ENCODE data around the gene IQSEC1. TPM values are rescaled to one million over a fixed set of nuclear protein-coding genes. Genes with fewer than 3 reads are reported as not detected.

IQSEC1 gene
- total and polyA plus RNA-seq, 9 of the 15 experiments (the other 6 are each of a cell fraction or from before 2014, with no cell fraction given): 0.56 to 39.0 (median 6.8) TPM

- no peak for TF ChIP-seq EP300 (IDR thresholded peaks at IDR 0.05; ENCODE audit: low read length)
- no peak for TF ChIP-seq FOXA3 (CRISPR knock-in tag; conservative IDR thresholded peaks at IDR 0.05 in 1 of 2, IDR thresholded peaks at IDR 0.05 in 1 of 2)
- TF ChIP-seq FIP1L1 (IDR thresholded peaks at IDR 0.05; ENCODE audit: low read depth, low read length, poor library complexity, severe bottlenecking): peak; percentile 71
- TF ChIP-seq GABPB2 (CRISPR knock-in tag; conservative IDR thresholded peaks at IDR 0.05): no peak
- no peak for TF ChIP-seq TCFL5 (CRISPR knock-in tag; conservative IDR thresholded peaks at IDR 0.05)
- no peak for TF ChIP-seq HMG20B (CRISPR knock-in tag; IDR thresholded peaks at IDR 0.05)
- no peak for TF ChIP-seq ZBTB17 (CRISPR knock-in tag; IDR thresholded peaks at IDR 0.05)
- TF ChIP-seq, protein P1, sequence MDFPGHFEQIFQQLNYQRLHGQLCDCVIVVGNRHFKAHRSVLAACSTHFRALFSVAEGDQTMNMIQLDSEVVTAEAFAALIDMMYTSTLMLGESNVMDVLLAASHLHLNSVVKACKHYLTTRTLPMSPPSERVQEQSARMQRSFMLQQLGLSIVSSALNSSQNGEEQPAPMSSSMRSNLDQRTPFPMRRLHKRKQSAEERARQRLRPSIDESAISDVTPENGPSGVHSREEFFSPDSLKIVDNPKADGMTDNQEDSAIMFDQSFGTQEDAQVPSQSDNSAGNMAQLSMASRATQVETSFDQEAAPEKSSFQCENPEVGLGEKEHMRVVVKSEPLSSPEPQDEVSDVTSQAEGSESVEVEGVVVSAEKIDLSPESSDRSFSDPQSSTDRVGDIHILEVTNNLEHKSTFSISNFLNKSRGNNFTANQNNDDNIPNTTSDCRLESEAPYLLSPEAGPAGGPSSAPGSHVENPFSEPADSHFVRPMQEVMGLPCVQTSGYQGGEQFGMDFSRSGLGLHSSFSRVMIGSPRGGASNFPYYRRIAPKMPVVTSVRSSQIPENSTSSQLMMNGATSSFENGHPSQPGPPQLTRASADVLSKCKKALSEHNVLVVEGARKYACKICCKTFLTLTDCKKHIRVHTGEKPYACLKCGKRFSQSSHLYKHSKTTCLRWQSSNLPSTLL (IDR thresholded peaks at IDR 0.05): no peak
- TF ChIP-seq MTA1 (IDR thresholded peaks at IDR 0.05; ENCODE audit: borderline replicate concordance): no peak
- TF ChIP-seq, protein P2, sequence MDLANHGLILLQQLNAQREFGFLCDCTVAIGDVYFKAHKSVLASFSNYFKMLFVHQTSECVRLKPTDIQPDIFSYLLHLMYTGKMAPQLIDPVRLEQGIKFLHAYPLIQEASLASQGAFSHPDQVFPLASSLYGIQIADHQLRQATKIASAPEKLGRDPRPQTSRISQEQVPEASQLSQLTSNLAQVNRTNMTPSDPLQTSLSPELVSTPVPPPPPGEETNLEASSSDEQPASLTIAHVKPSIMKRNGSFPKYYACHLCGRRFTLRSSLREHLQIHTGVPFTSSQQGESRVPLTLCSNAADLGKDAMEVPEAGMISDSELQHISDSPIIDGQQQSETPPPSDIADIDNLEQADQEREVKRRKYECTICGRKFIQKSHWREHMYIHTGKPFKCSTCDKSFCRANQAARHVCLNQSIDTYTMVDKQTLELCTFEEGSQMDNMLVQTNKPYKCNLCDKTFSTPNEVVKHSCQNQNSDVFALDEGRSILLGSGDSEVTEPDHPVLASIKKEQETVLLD (IDR thresholded peaks at IDR 0.05): peak; percentile 21; the same call in 1 of the 2 replicates
- no peak for TF ChIP-seq CLOCK (CRISPR knock-in tag; IDR thresholded peaks at IDR 0.05; ENCODE audit: borderline replicate concordance)
- TF ChIP-seq ZBED1 (IDR thresholded peaks at IDR 0.05): no peak
- no peak for TF ChIP-seq E2F3 (CRISPR knock-in tag; IDR thresholded peaks at IDR 0.05)
- no peak for TF ChIP-seq KLF13 (tag; IDR thresholded peaks at IDR 0.05; ENCODE audit: borderline replicate concordance, low read depth)
- TF ChIP-seq YY1 (IDR thresholded peaks at IDR 0.05; ENCODE audit: borderline replicate concordance in 1 of 3, control insufficient read depth in 1 of 3, extremely low read depth in 1 of 3, insufficient read depth in 3 of 3, insufficient read length in 1 of 3, insufficient replicate concordance in 2 of 3, low read depth in 1 of 3, low read length in 2 of 3): peak in 1 of 3 experiments; percentile 23
- TF ChIP-seq CHAMP1 (IDR thresholded peaks at IDR 0.05): no peak
- TF ChIP-seq LCOR (CRISPR knock-in tag; IDR thresholded peaks at IDR 0.05): no peak
Measured at GRCh38 chr3:12875857-12876836, 197.1 kb downstream of the IQSEC1 start (continued).
